HepG2 (cell line): ENCODE measurements around the gene RAET1L. TPM values are rescaled to one million over a fixed set of nuclear protein-coding genes. Genes with fewer than 3 reads are reported as not detected.
A peak's percentile ranks its signal among the peaks of the same experiment; 100 is the strongest.

Experiments
- AHDC1 ChIP-seq: sonication (generic); formaldehyde crosslinking; IDR thresholded peaks from 2 replicates; pipeline ENCODE4 v1.5.1; 2020; ENCODE audit warnings: mild to moderate bottlenecking, missing genetic modification reagents, borderline replicate concordance
- ATF1 ChIP-seq: IDR thresholded peaks from 2 replicates; pipeline ENCODE4 v1.6.1; 2016; ENCODE audit warnings: mild to moderate bottlenecking, control low read depth
- DNMT3B ChIP-seq: conservative IDR thresholded peaks from 2 replicates; pipeline ENCODE4 v1.6.1; 2016; ENCODE audit warnings: missing biosample characterization, control low read depth
- FIP1L1 ChIP-seq: fragments of 200-400 bp; formaldehyde crosslinking; IDR thresholded peaks from 2 replicates; pipeline ENCODE4 v1.6.1; 2018; ENCODE audit warnings: low read depth, mild to moderate bottlenecking, low read length, moderate library complexity, borderline replicate concordance; ENCODE audit not compliant: insufficient read depth
- HNF1A ChIP-seq, 2 experiments: sonication (generic) in 1 of 2; formaldehyde crosslinking in 1 of 2; IDR thresholded peaks; 2 replicates each; pipeline versions ENCODE4 v1.4.0 to v1.6.1; 2016 to 2020; ENCODE audit warnings: borderline replicate concordance in 1 of 2, low read depth in 1 of 2, mild to moderate bottlenecking in 1 of 2, missing genetic modification reagents in 1 of 2
- HNRNPL ChIP-seq: fragments of 200-400 bp; formaldehyde crosslinking; IDR thresholded peaks from 2 replicates; pipeline ENCODE4 v1.6.1; 2017; ENCODE audit warnings: mild to moderate bottlenecking, low read depth, low read length
- KMT2A ChIP-seq: sonication (generic); formaldehyde crosslinking; IDR thresholded peaks from 2 replicates; pipeline ENCODE4 v1.4.0; 2020; ENCODE audit warnings: missing genetic modification reagents
- MED13 ChIP-seq: sonication (generic); formaldehyde crosslinking; IDR thresholded peaks from 2 replicates; pipeline ENCODE4 v1.5.0; 2020; ENCODE audit warnings: missing genetic modification reagents
- NFKB2 ChIP-seq: sonication (generic); formaldehyde crosslinking; IDR thresholded peaks from 2 replicates; pipeline ENCODE4 v1.4.0; 2020; ENCODE audit warnings: missing genetic modification reagents, borderline replicate concordance
- PCBP1 ChIP-seq: fragments of 200-400 bp; formaldehyde crosslinking; IDR thresholded peaks from 2 replicates; pipeline ENCODE4 v1.6.1; 2017; ENCODE audit warnings: mild to moderate bottlenecking, low read depth, low read length, borderline replicate concordance
- PHF8 ChIP-seq: sonication (generic); formaldehyde crosslinking; IDR thresholded peaks from 2 replicates; pipeline ENCODE4 v1.5.0; 2020; ENCODE audit warnings: missing genetic modification reagents
- POLR2AphosphoS5 ChIP-seq: IDR thresholded peaks from 2 replicates; pipeline ENCODE4 v1.6.1; 2012; ENCODE audit warnings: low read depth, low read length
- RFXANK ChIP-seq: IDR thresholded peaks from 2 replicates; pipeline ENCODE4 v1.6.1; 2016
- RNF2 ChIP-seq: fragments of 450-650 bp; conservative IDR thresholded peaks from 2 replicates; pipeline ENCODE4 v1.6.1; 2016; ENCODE audit warnings: low read depth
- SRSF9 ChIP-seq: fragments of 200-400 bp; formaldehyde crosslinking; IDR thresholded peaks from 2 replicates; pipeline ENCODE4 v1.6.1; 2018; ENCODE audit warnings: borderline replicate concordance, mild to moderate bottlenecking, low read depth, low read length; ENCODE audit not compliant: insufficient read depth, poor library complexity, severe bottlenecking
- TCF7L2 ChIP-seq: IDR thresholded peaks from 2 replicates; pipeline ENCODE4 v1.6.1; 2011; ENCODE audit warnings: mild to moderate bottlenecking, low read depth, low read length, moderate library complexity
- ZNF335 ChIP-seq: sonication (generic); formaldehyde crosslinking; IDR thresholded peaks from 2 replicates; pipeline ENCODE4 v1.4.0; 2020; ENCODE audit warnings: missing genetic modification reagents
- ZNF644 ChIP-seq: IDR thresholded peaks from 2 replicates; pipeline ENCODE4 v1.6.1; 2016; ENCODE audit warnings: low read depth
- ZNF773 ChIP-seq: sonication (generic); formaldehyde crosslinking; IDR thresholded peaks from 2 replicates; pipeline ENCODE4 v1.4.0; 2020; ENCODE audit warnings: missing genetic modification reagents, borderline replicate concordance
- ZNF792 ChIP-seq: IDR thresholded peaks from 2 replicates; pipeline ENCODE4 v1.6.1; 2016
- polyA plus RNA-seq, 8 experiments: library from polyadenylated mRNA; depleted of rRNA in 3 of 8; stranded (reverse) in 7 of 8; unstranded in 1 of 8; fragments of >200 nt; fragmentation: Illumina TruSeq in 4 of 8; extraction: Trizol in 4 of 8; gene quantifications; 2 replicates each; pipeline versions ENCODE4 v1.2.1 to v1.2.3, GENCODE V29; 2011 to 2016; ENCODE audit warnings: low read depth in 4 of 8, missing spikeins in 1 of 8, mixed read lengths in 1 of 8; ENCODE audit not compliant: insufficient read depth in 1 of 8
- total RNA-seq, 5 experiments: library from RNA; depleted of rRNA; stranded (reverse); fragments of >200 nt; fragmentation: Illumina TruSeq; extraction: Trizol; gene quantifications; 2 replicates each; pipeline ENCODE4 v1.2.3, GENCODE V29; 2016; ENCODE audit warnings: low read depth in 1 of 5

RAET1L gene
- total and polyA plus RNA-seq, 2 of the 13 experiments (the other 11 are each of a cell fraction or from before 2014, with no cell fraction given): not detected

GRCh38 chr6:150004783-150005717 lies 20.3 kb downstream of the RAET1L start (continued):
- no peak for TF ChIP-seq ZNF335
- TF ChIP-seq SRSF9: no peak
- no peak for TF ChIP-seq KMT2A (CRISPR knock-in tag)
- no peak for TF ChIP-seq AHDC1 (CRISPR knock-in tag)
- TF ChIP-seq FIP1L1: no peak
- TF ChIP-seq MED13 (CRISPR knock-in tag): no peak
- TF ChIP-seq ZNF792 (CRISPR knock-in tag): peak; percentile 35; the same call in 1 of the 2 replicates
- TF ChIP-seq HNRNPL: no peak
- peak; percentile 57 for TF ChIP-seq PHF8 (CRISPR knock-in tag)
- TF ChIP-seq ZNF773: 0 out of 2 replicates have a peak, but pooled peaks have one; percentile 62
- TF ChIP-seq ZNF644 (CRISPR knock-in tag): no peak
- no peak for TF ChIP-seq TCF7L2
- peak; percentile 60; the same call in 1 of the 2 replicates for TF ChIP-seq NFKB2 (CRISPR knock-in tag)
- TF ChIP-seq HNF1A (IDR thresholded peaks at IDR 0.05; ENCODE audit: low read depth): no peak
- 0 out of 2 replicates have a peak, but pooled peaks have one; percentile 40 for TF ChIP-seq HNF1A (CRISPR knock-in tag; IDR thresholded peaks at IDR 0.05; ENCODE audit: borderline replicate concordance)
- TF ChIP-seq RFXANK (CRISPR knock-in tag): no peak
- TF ChIP-seq ATF1 (CRISPR knock-in tag): no peak
- no peak for TF ChIP-seq DNMT3B (CRISPR knock-in tag)
- no peak for TF ChIP-seq POLR2AphosphoS5
- 0 out of 2 replicates have a peak, but pooled peaks have one; percentile 32 for TF ChIP-seq PCBP1
- peak; percentile 72; the same call in 1 of the 2 replicates for TF ChIP-seq RNF2
